ENCODE results near the gene RABL3.
"Not testable (repeated sequence)": the region's sequence is repeated elsewhere in the genome, so short reads cannot be mapped to it uniquely, and the experiment has no call there.

RABL3 gene

GRCh38 chr3:120648290-120648689, 94.0 kb downstream of the RABL3 start:
- no peak for DNase-seq (ENCODE audit: low read depth in 1 of 2, low spot score in 1 of 2)

- no peak for DNase-seq (ENCODE audit: low read depth in 1 of 2, low spot score in 1 of 2)
These were observed 95.4 kb downstream of the RABL3 start for GRCh38 chr3:120646771-120647432.

GRCh38 chr3:120645083-120645845, 97.1 kb downstream of the RABL3 start:
- DNase-seq (ENCODE audit: low read depth in 1 of 2, low spot score in 1 of 2), result no peak

- no peak for DNase-seq (ENCODE audit: low read depth in 1 of 2, low spot score in 1 of 2)
These were observed 99.9 kb downstream of the RABL3 start for GRCh38 chr3:120642368-120642948.

GRCh38 chr3:120641696-120642246, 100.5 kb downstream of the RABL3 start:
- DNase-seq (ENCODE audit: low read depth in 1 of 2, low spot score in 1 of 2), result no peak

- DNase-seq (ENCODE audit: low read depth in 1 of 2, low spot score in 1 of 2), result no peak
These were observed 102.1 kb downstream of the RABL3 start for GRCh38 chr3:120640231-120640630.

GRCh38 chr3:120638820-120639219, 103.5 kb downstream of the RABL3 start:
- DNase-seq (ENCODE audit: low read depth in 1 of 2, low spot score in 1 of 2), result not testable (repeated sequence)

- no peak for DNase-seq (ENCODE audit: low read depth in 1 of 2, low spot score in 1 of 2)
These were observed 104.3 kb downstream of the RABL3 start for GRCh38 chr3:120637851-120638559.

- no peak for DNase-seq (ENCODE audit: low read depth in 1 of 2, low spot score in 1 of 2)
These were observed 105.4 kb downstream of the RABL3 start for GRCh38 chr3:120636795-120637401.

Data from activated CD4-positive, alpha-beta T cell treated with anti-CD3 and anti-CD28 coated beads, Interleukin-2, amount 50 U/mL, for 24 hours (primary cell).